ENCODE results near the gene PAX5. TPM values are rescaled to one million over a fixed set of nuclear protein-coding genes. Genes with fewer than 3 reads are reported as not detected.

Gene PAX5
- total RNA-seq, 1 experiment from 2014 or later, result 0.39 TPM

- H3T11ph ChIP-seq (ENCODE audit: low read length), result no peak overlapping the region
- H3K4ac ChIP-seq (ENCODE audit: low read depth, low read length), result no peak overlapping the region
- no peak for DNase-seq
- H3K27ac ChIP-seq (ENCODE audit: insufficient read length, low read depth, low read length), result no peak overlapping the region
- no peak overlapping the region for H3K9ac ChIP-seq (ENCODE audit: extremely low read depth, insufficient read length, low read length)
- no peak overlapping the region for H2BK120ac ChIP-seq (ENCODE audit: low read depth, low read length, poor library complexity, severe bottlenecking)
- H2BK20ac ChIP-seq (ENCODE audit: low read depth, low read length, poor library complexity, severe bottlenecking), result no peak overlapping the region
- no peak overlapping the region for H4K8ac ChIP-seq (replicated peaks; ENCODE audit: insufficient read length, low read depth, low read length)
- no peak overlapping the region for H2AFZ ChIP-seq (ENCODE audit: low read length)
- H3K79me2 ChIP-seq (ENCODE audit: insufficient read depth, low read length), result no peaks in the 10 kb centered on the region
- H3K23me2 ChIP-seq (ENCODE audit: insufficient read length, low read depth, low read length, poor library complexity, severe bottlenecking), result no peaks in the 10 kb centered on the region
- H3K56ac ChIP-seq (ENCODE audit: insufficient read length, low read depth, low read length), result no peak overlapping the region
- peaks cover under 1% of the 10 kb centered on the region; the same call in 1 of the 2 replicates for H3K27me3 ChIP-seq (ENCODE audit: insufficient read depth, low read length)
- Mint-ChIP-seq H3K27ac (no peak overlapping the region), H3K9me3 (no peaks in the 10 kb centered on the region; a peak in 1 of 5 replicates), H3K27me3 (ENCODE audit: low read depth) (peaks cover 62% of the 10 kb centered on the region), H3K36me3 (ENCODE audit: insufficient read depth in 1 of 3, low read depth in 3 of 3) (no peaks in the 10 kb centered on the region), H3K4me3 (no peak overlapping the region), H3K4me1 (peaks cover 16 to 39% of the 10 kb centered on the region in 2 experiments)
- WGBS (ENCODE audit: extremely low coverage, insufficient read length, low lambda C conversion rate), result no CpG with 5 or more reads among the region's 8 CpGs
- no peak overlapping the region for H4K5ac ChIP-seq (ENCODE audit: insufficient read length, low read depth, low read length)
- H3K23ac ChIP-seq (ENCODE audit: insufficient read length, low read depth, low read length), result no peak overlapping the region
- no peak overlapping the region for H2BK15ac ChIP-seq (ENCODE audit: low read depth, low read length)
- H2AK5ac ChIP-seq (ENCODE audit: insufficient read length, low read length), result no peak overlapping the region
- H3K4me2 ChIP-seq (ENCODE audit: insufficient read depth, insufficient read length, low read length), result no peak overlapping the region
- H2BK5ac ChIP-seq (ENCODE audit: insufficient read length, low read length), result no peak overlapping the region
- no peak overlapping the region for H3K14ac ChIP-seq (ENCODE audit: insufficient read depth, low read length)
- H4K91ac ChIP-seq (ENCODE audit: insufficient read length, low read depth, low read length), result no peak overlapping the region
- H3K9me3 ChIP-seq (ENCODE audit: control insufficient read depth, low read depth, low read length), result no peaks in the 10 kb centered on the region
- no peaks in the 10 kb centered on the region for H4K20me1 ChIP-seq (ENCODE audit: control insufficient read depth, insufficient read depth, insufficient read length)
- H3K18ac ChIP-seq (ENCODE audit: insufficient read length, low read depth, low read length), result no peak overlapping the region
- no peaks in the 10 kb centered on the region for H3K79me1 ChIP-seq (ENCODE audit: insufficient read depth, low read depth, low read length, poor library complexity, severe bottlenecking)
- H3K4me1 ChIP-seq (ENCODE audit: insufficient read depth, low read length), result 0 out of 2 replicates have a peak, but pooled peaks cover 2% of the 10 kb centered on the region
- no peak for TF ChIP-seq CTCF (conservative IDR thresholded peaks at IDR 0.05)
- H2BK12ac ChIP-seq (ENCODE audit: insufficient read length, low read depth, low read length), result no peak overlapping the region
Measured at GRCh38 chr9:36867241-36867640, 166.8 kb downstream of the PAX5 start.
